Urinary bladder (tissue), 4 donors: Measurements from ENCODE around the gene TXLNG. TPM values are rescaled to one million over a fixed set of nuclear protein-coding genes. Genes with fewer than 3 reads are reported as not detected.

Experiments used
- DNase-seq: peaks from one replicate; pipeline ENCODE4 v3.0.0-alpha.2; 2015; ENCODE audit errors: extremely low spot score
- H3K27ac ChIP-seq: one replicate; pipeline ENCODE4 v1.5.1; 2013; ENCODE audit warnings: low read depth, mild to moderate bottlenecking, moderate library complexity
- H3K36me3 ChIP-seq: one replicate; pipeline ENCODE4 v1.6.1; 2013; ENCODE audit warnings: mild to moderate bottlenecking, moderate library complexity; ENCODE audit not compliant: insufficient read depth
- H3K4me1 ChIP-seq: one replicate; pipeline ENCODE4 v1.6.1; 2013; ENCODE audit warnings: mild to moderate bottlenecking, moderate library complexity; ENCODE audit not compliant: insufficient read depth
- H3K4me3 ChIP-seq: one replicate; pipeline ENCODE4 v1.5.1; 2013; ENCODE audit warnings: low read depth, low read length
- WGBS: extraction: QIAGEN DNeasy Blood & Tissue Kit; methylation state at CpG from one replicate; pipeline ENCODE4 v1.1.7; 2013; 5-methylcytosine and 5-hydroxymethylcytosine counted together
- polyA plus RNA-seq: library from polyadenylated mRNA; stranded (reverse); fragments of 200-250 nt; gene quantifications from one replicate; pipeline ENCODE4 v1.2.3, GENCODE V29; 2013
- total RNA-seq: library from RNA; depleted of rRNA; stranded (reverse); fragments of >200 nt; gene quantifications from one replicate; pipeline ENCODE4 v1.2.3, GENCODE V29; 2014
- donor health status: healthy with polysubstance abuse.
- donor health status: healthy.

Gene TXLNG
- total and polyA plus RNA-seq, 2 donors = 8.5 to 12.2 TPM

- H3K4me1 ChIP-seq = no peaks in the 10 kb centered on the region
- H3K4me3 ChIP-seq = no peak overlapping the region
- DNase-seq = no peak
- WGBS = 83% methylated on average over 4 of the region's 4 CpGs
- no peak overlapping the region for H3K27ac ChIP-seq
- no peaks in the 10 kb centered on the region for H3K36me3 ChIP-seq
These were observed 11.6 kb downstream of the TXLNG start for GRCh38 chrX:16797841-16798240.

DNA sequence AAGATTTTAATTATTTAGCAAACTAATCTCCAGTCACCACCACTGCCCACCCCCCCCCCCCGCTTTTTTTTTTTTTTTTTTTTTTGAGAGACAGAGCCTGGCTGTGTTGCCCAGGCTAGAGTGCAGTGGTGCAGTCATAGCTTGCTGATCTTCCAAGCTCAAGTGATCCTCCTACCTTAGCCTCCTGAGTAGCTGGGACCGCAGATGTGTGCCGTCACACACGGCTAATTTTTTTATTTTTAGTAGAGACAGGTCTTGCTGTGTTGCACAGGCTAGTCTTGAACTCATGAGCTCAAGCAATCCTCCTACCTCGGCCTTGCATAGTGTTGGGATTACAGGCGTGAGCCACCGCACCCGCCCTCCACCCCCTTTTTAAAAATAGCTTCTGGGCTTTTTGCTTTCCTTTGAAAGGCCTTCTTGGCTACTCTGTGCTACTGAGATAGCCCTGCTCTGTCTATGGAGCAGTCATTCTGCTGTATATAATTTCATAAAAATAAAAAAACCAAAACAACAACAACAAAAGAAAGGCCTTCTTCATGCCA, 18.7 kb downstream of the TXLNG start:
- 91% methylated on average over 8 of the region's 8 CpGs for WGBS
- peaks cover 2% of the 10 kb centered on the region for H3K36me3 ChIP-seq
- DNase-seq = no peak
- no peak overlapping the region for H3K4me3 ChIP-seq
- H3K4me1 ChIP-seq = no peaks in the 10 kb centered on the region
- H3K27ac ChIP-seq = no peak overlapping the region

DNA sequence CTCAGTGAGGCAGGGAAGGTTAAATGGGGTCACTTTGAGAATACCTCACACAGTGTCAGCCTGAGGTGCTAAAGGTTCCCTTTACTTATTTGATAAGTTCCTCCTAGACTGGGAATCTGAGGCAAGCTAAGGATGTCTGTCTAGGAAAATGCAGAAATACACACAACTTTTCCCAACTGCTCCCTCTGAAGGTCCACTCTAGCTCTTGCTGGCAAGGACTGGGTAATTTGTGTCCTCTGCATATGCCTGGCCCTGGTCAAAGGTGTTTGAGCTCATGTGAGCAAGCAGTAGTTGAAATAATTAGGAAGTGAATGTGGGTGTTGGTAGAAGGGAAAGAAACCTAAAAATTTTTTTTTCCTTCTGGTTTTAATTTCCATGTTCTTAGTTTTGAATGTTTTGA, 21.3 kb downstream of the TXLNG start:
- DNase-seq = no peak
- H3K27ac ChIP-seq = no peak overlapping the region
- H3K4me1 ChIP-seq = no peaks in the 10 kb centered on the region
- peaks cover 2% of the 10 kb centered on the region for H3K36me3 ChIP-seq
- no peak overlapping the region for H3K4me3 ChIP-seq

GRCh38 chrX:16807976-16808542, 21.8 kb downstream of the TXLNG start:
- Histone ChIP-seq H3K36me3 (no peaks in the 10 kb centered on the region), H3K4me3 (no peak overlapping the region), H3K4me1 (no peaks in the 10 kb centered on the region), H3K27ac (peak overlapping the region; percentile 23)
- DNase-seq = no peak
- WGBS = 42% methylated on average over 4 of the region's 4 CpGs

DNA sequence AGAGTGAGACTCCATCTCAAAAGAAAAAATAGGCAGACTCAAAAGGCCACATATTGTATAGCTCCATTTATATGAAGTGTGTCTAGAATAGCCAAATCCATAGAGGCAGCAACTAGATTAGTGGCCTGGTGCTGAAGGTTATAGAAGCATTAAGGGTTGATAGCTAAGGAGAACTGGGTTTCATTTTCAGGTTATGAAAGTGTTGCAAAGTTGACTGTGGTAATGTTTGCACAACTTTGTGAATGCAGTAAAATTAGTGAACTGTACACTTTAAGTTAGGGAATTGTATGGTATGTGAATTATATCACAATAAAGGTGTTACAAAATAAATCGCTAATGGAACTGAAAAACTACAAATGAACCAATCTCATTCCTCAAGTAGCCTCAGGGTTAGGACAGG, 28.3 kb downstream of the TXLNG start:
- no peak overlapping the region for H3K27ac ChIP-seq
- DNase-seq = no peak

GRCh38 chrX:16819634-16820033, 33.4 kb downstream of the TXLNG start:
- WGBS = 49% methylated on average over 5 of the region's 5 CpGs
- no peaks in the 10 kb centered on the region for H3K36me3 ChIP-seq
- no peak overlapping the region for H3K27ac ChIP-seq
- DNase-seq = no peak
- no peak overlapping the region for H3K4me3 ChIP-seq
- no peaks in the 10 kb centered on the region for H3K4me1 ChIP-seq

More for the DNA sequence above, 28.3 kb downstream of the TXLNG start:
- WGBS = 91% methylated on average over 1 of the region's 1 CpG
- no peaks in the 10 kb centered on the region for H3K4me1 ChIP-seq
- no peak overlapping the region for H3K4me3 ChIP-seq
- no peaks in the 10 kb centered on the region for H3K36me3 ChIP-seq

DNA sequence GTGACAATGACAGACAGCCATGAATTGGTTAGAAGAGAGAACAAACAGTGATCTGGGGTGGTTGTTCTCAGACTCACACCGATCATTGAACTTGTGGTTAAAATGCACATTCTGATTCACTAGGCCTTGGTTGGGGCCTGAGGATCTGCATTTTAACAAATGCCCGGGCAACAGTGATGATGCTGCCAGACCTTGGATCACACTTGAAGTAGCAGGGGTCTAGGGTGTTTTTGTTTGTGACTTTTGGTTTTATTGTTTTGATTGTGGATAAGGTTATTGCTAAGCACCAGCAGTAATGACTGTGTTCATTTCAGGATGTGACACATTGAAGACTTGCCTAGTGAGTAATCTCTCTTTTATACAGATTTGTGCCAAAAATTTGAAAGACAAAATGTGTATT, 36.5 kb downstream of the TXLNG start:
- H3K4me1 ChIP-seq = no peaks in the 10 kb centered on the region
- H3K27ac ChIP-seq = no peak overlapping the region
- no peak for DNase-seq
- H3K36me3 ChIP-seq = no peaks in the 10 kb centered on the region
- H3K4me3 ChIP-seq = no peak overlapping the region
- WGBS = 91% methylated on average over 2 of the region's 2 CpGs

- WGBS = 61% methylated on average over 8 of the region's 8 CpGs
- Histone ChIP-seq H3K4me1 (no peaks in the 10 kb centered on the region), H3K27ac (no peak overlapping the region), H3K4me3 (no peak overlapping the region), H3K36me3 (no peaks in the 10 kb centered on the region)
- no peak for DNase-seq
These were observed 39.2 kb downstream of the TXLNG start for GRCh38 chrX:16825264-16826035.

- no peaks in the 10 kb centered on the region for H3K4me1 ChIP-seq
- no peak overlapping the region for H3K4me3 ChIP-seq
- 74% methylated on average over 3 of the region's 3 CpGs for WGBS
- H3K36me3 ChIP-seq = no peaks in the 10 kb centered on the region
- H3K27ac ChIP-seq = no peak overlapping the region
- DNase-seq = no peak
These were observed 39.9 kb downstream of the TXLNG start for GRCh38 chrX:16826207-16826606.

GRCh38 chrX:16827225-16827624, 41.0 kb downstream of the TXLNG start:
- WGBS = 74% methylated on average over 2 of the region's 2 CpGs
- H3K4me1 ChIP-seq = no peaks in the 10 kb centered on the region
- DNase-seq = no peak
- no peak overlapping the region for H3K27ac ChIP-seq
- no peaks in the 10 kb centered on the region for H3K36me3 ChIP-seq
- no peak overlapping the region for H3K4me3 ChIP-seq

GRCh38 chrX:16828124-16828908, 42.0 kb downstream of the TXLNG start:
- Histone ChIP-seq H3K27ac (peak overlapping the region; percentile 79), H3K4me3 (no peak overlapping the region), H3K36me3 (no peaks in the 10 kb centered on the region), H3K4me1 (no peaks in the 10 kb centered on the region)
- DNase-seq = no peak
- WGBS = 32% methylated on average over 6 of the region's 6 CpGs

- no peak overlapping the region for H3K4me3 ChIP-seq
- WGBS = 65% methylated on average over 5 of the region's 5 CpGs
- no peaks in the 10 kb centered on the region for H3K36me3 ChIP-seq
- H3K27ac ChIP-seq = no peak overlapping the region
- DNase-seq = no peak
- H3K4me1 ChIP-seq = no peaks in the 10 kb centered on the region
These were observed 46.0 kb downstream of the TXLNG start for GRCh38 chrX:16832301-16832700.

DNA sequence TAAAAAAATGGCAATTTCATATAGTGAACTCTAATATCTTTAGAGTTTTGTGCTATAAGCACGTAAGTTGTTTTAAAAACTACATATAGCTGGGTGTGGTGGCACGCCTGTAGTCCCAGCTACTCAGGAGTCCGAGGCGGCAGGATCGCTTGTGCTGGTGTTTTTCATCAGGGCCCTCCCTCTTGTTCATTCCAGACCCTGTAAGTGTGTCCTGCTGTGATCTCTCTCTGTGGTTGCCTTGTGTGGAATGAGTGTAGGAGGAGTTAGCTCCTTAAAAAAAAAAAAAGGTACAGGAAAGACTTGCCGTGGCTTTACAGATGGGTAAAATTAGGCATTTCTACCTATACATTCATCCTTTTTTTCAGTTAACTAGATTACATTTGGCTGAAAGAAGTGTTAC, 48.5 kb downstream of the TXLNG start:
- DNase-seq = no peak
- WGBS = 85% methylated on average over 6 of the region's 6 CpGs
- Histone ChIP-seq H3K4me3 (no peak overlapping the region), H3K4me1 (no peaks in the 10 kb centered on the region), H3K36me3 (no peaks in the 10 kb centered on the region), H3K27ac (no peak overlapping the region)

DNA sequence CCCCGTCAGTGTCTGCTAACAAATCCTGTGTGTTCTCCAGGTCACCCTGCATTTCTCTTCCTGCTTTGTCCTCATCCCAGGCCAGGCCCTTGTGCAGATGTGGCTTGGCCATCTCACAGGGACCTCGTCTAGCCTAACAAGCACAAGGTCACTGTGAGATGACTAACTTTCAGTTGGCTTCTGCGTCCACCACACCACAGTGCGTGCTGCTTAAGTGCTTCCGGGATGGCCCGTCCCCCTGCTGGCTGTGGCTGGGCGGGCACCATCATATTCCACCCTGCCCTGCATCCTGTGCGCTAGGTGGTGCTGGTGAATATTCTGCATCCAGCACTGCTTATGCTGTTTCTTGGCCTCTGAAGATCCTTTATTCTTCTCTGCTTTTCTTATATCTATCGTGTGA, 50.1 kb downstream of the TXLNG start:
- no peak for DNase-seq
- H3K27ac ChIP-seq = no peak overlapping the region

More for the DNA sequence above, 50.1 kb downstream of the TXLNG start:
- Histone ChIP-seq H3K4me3 (no peak overlapping the region), H3K4me1 (no peaks in the 10 kb centered on the region), H3K36me3 (no peaks in the 10 kb centered on the region)
- 67% methylated on average over 9 of the region's 9 CpGs for WGBS
